RWPE2 (cell line): Measurements from ENCODE around the gene RHOC.

Experiments used
- ATAC-seq: fragments of 200-7000 bp; cut with Tn5 transposase; 3 replicates; pipeline ENCODE4 v1.9.1; 2021; ENCODE audit warnings: low read depth
- DNase-seq: peaks from one replicate; pipeline ENCODE4 v3.0.0-alpha.2; 2020; ENCODE audit warnings: low spot score
- H3K27ac ChIP-seq: fragments of 450-650 bp; 2 replicates; pipeline ENCODE4 v1.5.1; 2017; ENCODE audit warnings: mild to moderate bottlenecking; ENCODE audit not compliant: poor library complexity, severe bottlenecking
- H3K27me3 ChIP-seq: fragments of 250-450 bp; sonication (Bioruptor Pico); 2 replicates; pipeline ENCODE4 v1.5.1; 2021; ENCODE audit warnings: mild to moderate bottlenecking, moderate library complexity; ENCODE audit not compliant: insufficient read depth, poor library complexity, severe bottlenecking
- H3K36me3 ChIP-seq: fragments of 250-450 bp; sonication (Bioruptor Pico); 2 replicates; pipeline ENCODE4 v1.5.1; 2020; ENCODE audit warnings: low read depth, mild to moderate bottlenecking, moderate library complexity
- H3K4me1 ChIP-seq: fragments of 250-450 bp; sonication (Bioruptor Pico); 2 replicates; pipeline ENCODE4 v1.5.1; 2021; ENCODE audit warnings: mild to moderate bottlenecking, moderate library complexity; ENCODE audit not compliant: insufficient read depth, poor library complexity, severe bottlenecking
- H3K4me3 ChIP-seq: fragments of 250-450 bp; sonication (Bioruptor Pico); 2 replicates; pipeline ENCODE4 v1.5.1; 2021; ENCODE audit warnings: mild to moderate bottlenecking, moderate library complexity; ENCODE audit not compliant: severe bottlenecking
- H3K9me3 ChIP-seq: fragments of 250-450 bp; sonication (Bioruptor Pico); 2 replicates; pipeline ENCODE4 v1.5.1; 2021; ENCODE audit warnings: mild to moderate bottlenecking, moderate library complexity; ENCODE audit not compliant: severe bottlenecking
- TF ChIP-seq, protein P1 (sequence below): fragments of 450-650 bp; IDR thresholded peaks from one replicate; pipeline ENCODE4 v1.5.1; 2017; ENCODE audit warnings: mild to moderate bottlenecking, moderate library complexity; ENCODE audit not compliant: poor library complexity, severe bottlenecking

The RHOC gene

GRCh38 chr1:112697781-112698201, 9.1 kb downstream of the RHOC start:
- no peaks in the 10 kb centered on the region for H3K27me3 ChIP-seq
- ATAC-seq = no peak
- no peak overlapping the region for H3K27ac ChIP-seq
- no peaks in the 10 kb centered on the region for H3K9me3 ChIP-seq
- TF ChIP-seq, protein P1, sequence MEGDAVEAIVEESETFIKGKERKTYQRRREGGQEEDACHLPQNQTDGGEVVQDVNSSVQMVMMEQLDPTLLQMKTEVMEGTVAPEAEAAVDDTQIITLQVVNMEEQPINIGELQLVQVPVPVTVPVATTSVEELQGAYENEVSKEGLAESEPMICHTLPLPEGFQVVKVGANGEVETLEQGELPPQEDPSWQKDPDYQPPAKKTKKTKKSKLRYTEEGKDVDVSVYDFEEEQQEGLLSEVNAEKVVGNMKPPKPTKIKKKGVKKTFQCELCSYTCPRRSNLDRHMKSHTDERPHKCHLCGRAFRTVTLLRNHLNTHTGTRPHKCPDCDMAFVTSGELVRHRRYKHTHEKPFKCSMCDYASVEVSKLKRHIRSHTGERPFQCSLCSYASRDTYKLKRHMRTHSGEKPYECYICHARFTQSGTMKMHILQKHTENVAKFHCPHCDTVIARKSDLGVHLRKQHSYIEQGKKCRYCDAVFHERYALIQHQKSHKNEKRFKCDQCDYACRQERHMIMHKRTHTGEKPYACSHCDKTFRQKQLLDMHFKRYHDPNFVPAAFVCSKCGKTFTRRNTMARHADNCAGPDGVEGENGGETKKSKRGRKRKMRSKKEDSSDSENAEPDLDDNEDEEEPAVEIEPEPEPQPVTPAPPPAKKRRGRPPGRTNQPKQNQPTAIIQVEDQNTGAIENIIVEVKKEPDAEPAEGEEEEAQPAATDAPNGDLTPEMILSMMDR = no peak
- no peak for DNase-seq
- no peak overlapping the region for H3K4me3 ChIP-seq
- peaks cover 26% of the 10 kb centered on the region for H3K4me1 ChIP-seq
- peaks cover 79% of the 10 kb centered on the region for H3K36me3 ChIP-seq

DNA sequence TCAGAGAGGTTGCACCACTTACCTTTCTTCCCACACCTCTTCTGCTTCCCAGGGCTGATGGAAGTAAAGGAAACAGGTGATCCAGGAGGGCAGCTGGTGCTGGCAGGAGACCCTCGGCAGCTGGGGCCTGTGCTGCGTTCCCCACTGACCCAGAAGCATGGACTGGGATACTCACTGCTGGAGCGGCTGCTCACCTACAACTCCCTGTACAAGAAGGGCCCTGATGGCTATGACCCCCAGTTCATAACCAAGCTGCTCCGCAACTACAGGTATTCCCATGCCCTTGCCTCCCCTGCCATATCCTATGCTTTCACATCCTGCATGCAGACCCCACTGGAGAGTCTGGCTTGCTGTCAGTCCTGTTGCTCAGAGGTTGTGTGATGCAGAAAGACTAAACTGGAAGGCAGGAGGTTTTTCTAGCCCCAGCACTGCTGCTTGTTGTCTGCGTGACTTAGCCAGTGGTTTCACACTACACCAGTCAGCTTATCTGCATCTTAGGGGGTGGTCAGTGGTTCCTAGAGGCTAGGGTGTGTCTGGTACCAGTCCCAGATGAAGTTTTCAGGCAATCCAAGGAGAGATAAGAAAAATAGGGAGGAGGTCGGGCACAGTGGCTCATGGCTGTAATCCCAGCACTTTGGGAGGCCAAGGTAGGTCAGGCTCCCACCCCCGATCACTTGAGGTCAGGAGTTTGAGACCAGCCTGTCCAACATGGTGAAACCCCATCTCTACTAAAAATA, 10.2 kb downstream of the RHOC start:
- Histone ChIP-seq H3K27me3 (no peaks in the 10 kb centered on the region), H3K9me3 (no peaks in the 10 kb centered on the region), H3K27ac (no peak overlapping the region), H3K4me1 (peaks cover 23% of the 10 kb centered on the region), H3K36me3 (peaks cover 79% of the 10 kb centered on the region), H3K4me3 (no peak overlapping the region)
- TF ChIP-seq, protein P1 = no peak
- no peak for DNase-seq
- no peak for ATAC-seq

DNA sequence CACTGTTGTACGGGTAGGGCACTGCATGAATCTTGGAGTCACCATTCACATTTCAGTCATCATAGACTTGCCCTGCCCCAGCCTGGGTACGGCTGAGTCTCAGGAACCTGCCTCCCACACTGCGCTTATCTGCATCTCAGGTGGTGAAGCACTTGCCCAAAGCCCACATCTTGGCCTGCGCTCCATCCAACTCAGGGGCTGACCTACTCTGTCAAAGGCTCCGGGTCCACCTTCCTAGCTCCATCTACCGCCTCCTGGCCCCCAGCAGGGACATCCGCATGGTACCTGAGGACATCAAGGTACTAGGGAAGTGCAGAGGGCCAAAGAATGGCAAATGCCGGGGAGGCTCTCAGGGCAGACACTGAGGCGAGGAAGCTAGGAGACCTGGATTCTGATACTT, 11.7 kb downstream of the RHOC start:
- H3K27me3 ChIP-seq = no peaks in the 10 kb centered on the region
- TF ChIP-seq, protein P1 = no peak
- peaks cover 79% of the 10 kb centered on the region for H3K36me3 ChIP-seq
- DNase-seq (no peak), ATAC-seq (no peak)
- H3K4me1 ChIP-seq = peaks cover 8% of the 10 kb centered on the region
- no peaks in the 10 kb centered on the region for H3K9me3 ChIP-seq
- no peak overlapping the region for H3K4me3 ChIP-seq
- H3K27ac ChIP-seq = no peak overlapping the region

- Histone ChIP-seq H3K9me3 (no peaks in the 10 kb centered on the region), H3K4me3 (no peak overlapping the region), H3K36me3 (peaks cover 79% of the 10 kb centered on the region), H3K27me3 (no peaks in the 10 kb centered on the region), H3K4me1 (peaks cover 4% of the 10 kb centered on the region), H3K27ac (no peak overlapping the region)
- ATAC-seq (no peak), DNase-seq (no peak)
- TF ChIP-seq, protein P1 = no peak
Observed at GRCh38 chr1:112694363-112694929, 12.5 kb downstream of the RHOC start.

GRCh38 chr1:112693821-112694220, 13.1 kb downstream of the RHOC start:
- Histone ChIP-seq H3K27ac (no peak overlapping the region), H3K27me3 (no peaks in the 10 kb centered on the region), H3K9me3 (no peaks in the 10 kb centered on the region), H3K4me3 (no peak overlapping the region), H3K36me3 (peaks cover 79% of the 10 kb centered on the region), H3K4me1 (peaks cover under 1% of the 10 kb centered on the region)
- TF ChIP-seq, protein P1 = no peak
- no peak for ATAC-seq
- DNase-seq = no peak
